Measurements from ENCODE around the gene SGTA.

GRCh38 chr19:2822846-2823245 lies 39.8 kb upstream of the SGTA start:
- TF ChIP-seq TAF1 (IDR thresholded peaks at IDR 0.05; ENCODE audit: borderline replicate concordance, insufficient read depth, low read length) (no peak), POLR2AphosphoS5 (IDR thresholded peaks at IDR 0.05; ENCODE audit: low read depth, low read length) (no peak), REST (IDR thresholded peaks at IDR 0.05; ENCODE audit: insufficient read depth in 1 of 2, low read depth in 2 of 2, low read length in 2 of 2) (no peak), SIN3A (IDR thresholded peaks at IDR 0.05; ENCODE audit: borderline replicate concordance, insufficient read depth, low read length) (no peak)

Data from PFSK-1 (cell line).